Skeletal muscle cell (primary cell): ENCODE results near the gene DUSP22.
A peak's percentile ranks its signal among the peaks of the same experiment; 100 is the strongest.

ENCODE experiments used
- DNase-seq: peaks from one replicate; pipeline ENCODE4 v3.0.0-alpha.2; 2010; ENCODE audit warnings: low read depth
- H3K4me3 ChIP-seq: 2 replicates; pipeline ENCODE4 v1.5.1; 2011; ENCODE audit warnings: low read depth, mild to moderate bottlenecking, control low read depth, low read length, moderate library complexity

Gene DUSP22

GRCh38 chr6:385614-386013 is 93.3 kb downstream of the DUSP22 start:
- H3K4me3 ChIP-seq, result no peak overlapping the region
- no peak for DNase-seq

- H3K4me3 ChIP-seq, result no peak overlapping the region
- DNase-seq, result no peak
Observed at GRCh38 chr6:386688-387266, 94.5 kb downstream of the DUSP22 start.

GRCh38 chr6:387293-387741 is 95.0 kb downstream of the DUSP22 start:
- no peak overlapping the region for H3K4me3 ChIP-seq
- no peak for DNase-seq

GRCh38 chr6:388202-388903 is 96.1 kb downstream of the DUSP22 start:
- DNase-seq, result no peak
- H3K4me3 ChIP-seq, result no peak overlapping the region

GRCh38 chr6:389143-389542 is 96.9 kb downstream of the DUSP22 start:
- H3K4me3 ChIP-seq, result no peak overlapping the region

GRCh38 chr6:389622-390021 is 97.3 kb downstream of the DUSP22 start:
- no peak for DNase-seq

More at GRCh38 chr6:389143-389542, 96.9 kb downstream of the DUSP22 start:
- no peak for DNase-seq

GRCh38 chr6:390914-391558 is 98.7 kb downstream of the DUSP22 start:
- DNase-seq, result no peak
- peak overlapping the region; percentile 38 for H3K4me3 ChIP-seq

More at GRCh38 chr6:389622-390021, 97.3 kb downstream of the DUSP22 start:
- no peak overlapping the region for H3K4me3 ChIP-seq

GRCh38 chr6:391559-392440 is 99.5 kb downstream of the DUSP22 start, which contains the start of gene IRF4:
Gene IRF4 (plus strand): TSS chr6:391752. CDS start chr6:393153, 1,401 bp downstream.
- H3K4me3 ChIP-seq, result peak within 1 kb of the TSS; percentile 38
- no peak for DNase-seq

- H3K4me3 ChIP-seq, result peak overlapping the region; percentile 38
- DNase-seq, result no peak
Observed at GRCh38 chr6:392441-393390, 100.4 kb downstream of the DUSP22 start.

- peak overlapping the region; percentile 17 for H3K4me3 ChIP-seq
- DNase-seq, result no peak
Observed at GRCh38 chr6:393391-394221, 101.3 kb downstream of the DUSP22 start.

GRCh38 chr6:394641-395289 is 102.5 kb downstream of the DUSP22 start:
- no peak overlapping the region for H3K4me3 ChIP-seq
- DNase-seq, result no peak

- H3K4me3 ChIP-seq, result no peak overlapping the region
Observed at GRCh38 chr6:395432-396125, 103.3 kb downstream of the DUSP22 start.

GRCh38 chr6:396126-396520 is 103.8 kb downstream of the DUSP22 start:
- DNase-seq, result no peak
- no peak overlapping the region for H3K4me3 ChIP-seq

More at GRCh38 chr6:395432-396125, 103.3 kb downstream of the DUSP22 start:
- DNase-seq, result no peak

- no peak for DNase-seq
- no peak overlapping the region for H3K4me3 ChIP-seq
Observed at GRCh38 chr6:397056-397455, 104.8 kb downstream of the DUSP22 start.

- DNase-seq, result no peak
- H3K4me3 ChIP-seq, result no peak overlapping the region
Observed at GRCh38 chr6:397604-398003, 105.3 kb downstream of the DUSP22 start.

- no peak for DNase-seq
- no peak overlapping the region for H3K4me3 ChIP-seq
Observed at GRCh38 chr6:398065-398464, 105.8 kb downstream of the DUSP22 start.
